Type B pancreatic cell (in vitro differentiated cells): Measurements from ENCODE around the gene DNAJC21. TPM values are rescaled to one million over a fixed set of nuclear protein-coding genes. Genes with fewer than 3 reads are reported as not detected.
A peak's percentile ranks its signal among the peaks of the same experiment; 100 is the strongest.
"Not testable (repeated sequence)": the region's sequence is repeated elsewhere in the genome, so short reads cannot be mapped to it uniquely, and the experiment has no call there.

Experiments used
- DNase-seq: peaks from one replicate; pipeline ENCODE4 v3.0.0; 2021; ENCODE audit warnings: mixed read lengths; ENCODE audit not compliant: unreplicated experiment; ENCODE audit errors: extremely low spot score
- H3K27ac Mint-ChIP-seq: 2 replicates; pipeline ENCODE4 v1.8.0; 2021; ENCODE audit warnings: mild to moderate bottlenecking, mixed read lengths
- H3K27me3 Mint-ChIP-seq: 2 replicates; pipeline ENCODE4 v1.8.0; 2021; ENCODE audit warnings: mixed read lengths
- H3K36me3 Mint-ChIP-seq: 2 replicates; pipeline ENCODE4 v1.8.0; 2021; ENCODE audit warnings: mixed read lengths
- H3K4me1 Mint-ChIP-seq: one replicate; pipeline ENCODE4 v1.8.0; 2021; ENCODE audit warnings: mixed read lengths; ENCODE audit not compliant: unreplicated experiment
- H3K4me3 Mint-ChIP-seq: 2 replicates; pipeline ENCODE4 v1.8.0; 2021; ENCODE audit warnings: mild to moderate bottlenecking, mixed read lengths
- H3K9me3 Mint-ChIP-seq: 2 replicates; pipeline ENCODE4 v1.8.0; 2021; ENCODE audit warnings: mixed read lengths
- total RNA-seq: library from RNA; stranded (reverse); gene quantifications from 2 replicates; pipeline ENCODE4 v1.2.1, GENCODE V29; 2021; ENCODE audit warnings: low replicate concordance
- TF ChIP-seq, protein P1 (sequence below): fragments of 200-600 bp; sonication (generic); conservative IDR thresholded peaks from 2 replicates; pipeline ENCODE4 v1.5.0; 2021; ENCODE audit warnings: antibody characterized with exemption, mild to moderate bottlenecking

Gene DNAJC21
- total RNA-seq, 1 donor from 2014 or later, result 46.6 TPM

DNA sequence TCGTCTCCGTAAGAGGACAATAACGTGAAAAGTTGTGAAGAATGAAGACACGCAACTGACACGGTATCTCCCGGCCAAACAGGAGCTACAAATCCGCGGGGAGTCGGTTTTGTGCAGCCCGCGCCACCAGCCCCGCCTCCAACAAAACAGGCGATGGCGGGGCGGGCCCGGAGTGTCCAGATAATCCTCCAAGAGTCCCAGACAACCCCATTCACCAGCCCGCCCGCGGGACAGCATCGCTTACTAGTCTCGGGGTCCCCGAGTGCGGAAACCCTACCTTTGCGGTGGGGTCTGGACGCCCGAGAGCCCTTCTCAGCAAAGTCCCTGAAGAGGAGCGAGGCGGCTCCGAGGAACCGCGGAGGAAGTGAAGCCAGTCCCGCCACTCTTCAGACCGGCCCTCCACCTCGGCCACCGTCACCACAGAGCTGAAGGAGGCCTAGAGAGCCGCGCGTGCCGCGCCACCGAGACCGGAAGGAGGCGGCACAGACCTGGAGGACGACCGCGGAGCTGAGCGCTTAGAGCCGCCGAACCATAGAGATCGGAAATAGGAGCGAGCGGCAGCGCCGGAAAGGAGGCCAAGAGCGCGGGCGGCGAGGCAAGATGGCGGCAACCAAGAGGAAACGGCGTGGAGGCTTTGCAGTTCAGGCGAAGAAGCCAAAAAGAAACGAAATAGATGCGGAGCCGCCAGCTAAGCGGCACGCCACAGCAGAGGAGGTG lies 14.1 kb upstream of the DNAJC21 start, which contains the start of the genes BRIX1 and RAD1:
Gene BRIX1 (plus strand): TSS at position 573 of the 717 bp plus-strand sequence. CDS start 28 bp downstream, at position 601.
Gene RAD1 (minus strand): TSS at position 366 of the 717 bp plus-strand sequence. CDS start 612 bp downstream, outside the sequence.
- H3K4me3 Mint-ChIP-seq, result no peak within 1 kb of the TSS

DNA sequence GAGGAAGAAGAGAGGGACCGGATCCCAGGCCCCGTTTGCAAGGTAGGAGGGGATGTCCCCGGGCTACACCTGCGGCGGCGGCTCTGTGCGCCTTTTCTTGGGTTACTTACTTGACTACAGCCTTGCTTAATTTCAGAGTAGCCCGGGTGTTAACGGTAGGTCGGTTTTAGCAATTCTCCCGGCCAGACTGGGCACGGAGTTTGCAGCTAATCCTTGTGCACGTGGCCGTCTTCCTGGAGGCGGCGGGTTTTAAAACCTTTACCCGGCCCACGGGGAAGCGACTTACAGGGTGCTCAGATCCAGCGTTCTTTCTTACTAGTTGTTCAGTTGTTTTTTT lies 13.5 kb upstream of the DNAJC21 start:
- peaks cover 19% of the 10 kb centered on the region for H3K36me3 Mint-ChIP-seq
- peaks cover 19% of the 10 kb centered on the region for H3K4me1 Mint-ChIP-seq
- DNase-seq, result no peak

More for the DNA sequence above, 14.1 kb upstream of the DNAJC21 start, which contains the start of the genes BRIX1 and RAD1:
- no peak within 1 kb of the TSS for H3K27ac Mint-ChIP-seq
- TF ChIP-seq, protein P1, sequence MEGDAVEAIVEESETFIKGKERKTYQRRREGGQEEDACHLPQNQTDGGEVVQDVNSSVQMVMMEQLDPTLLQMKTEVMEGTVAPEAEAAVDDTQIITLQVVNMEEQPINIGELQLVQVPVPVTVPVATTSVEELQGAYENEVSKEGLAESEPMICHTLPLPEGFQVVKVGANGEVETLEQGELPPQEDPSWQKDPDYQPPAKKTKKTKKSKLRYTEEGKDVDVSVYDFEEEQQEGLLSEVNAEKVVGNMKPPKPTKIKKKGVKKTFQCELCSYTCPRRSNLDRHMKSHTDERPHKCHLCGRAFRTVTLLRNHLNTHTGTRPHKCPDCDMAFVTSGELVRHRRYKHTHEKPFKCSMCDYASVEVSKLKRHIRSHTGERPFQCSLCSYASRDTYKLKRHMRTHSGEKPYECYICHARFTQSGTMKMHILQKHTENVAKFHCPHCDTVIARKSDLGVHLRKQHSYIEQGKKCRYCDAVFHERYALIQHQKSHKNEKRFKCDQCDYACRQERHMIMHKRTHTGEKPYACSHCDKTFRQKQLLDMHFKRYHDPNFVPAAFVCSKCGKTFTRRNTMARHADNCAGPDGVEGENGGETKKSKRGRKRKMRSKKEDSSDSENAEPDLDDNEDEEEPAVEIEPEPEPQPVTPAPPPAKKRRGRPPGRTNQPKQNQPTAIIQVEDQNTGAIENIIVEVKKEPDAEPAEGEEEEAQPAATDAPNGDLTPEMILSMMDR, result no peak
- peaks cover 19% of the 10 kb centered on the region for H3K4me1 Mint-ChIP-seq
- H3K9me3 Mint-ChIP-seq, result no peaks in the 10 kb centered on the region
- H3K27me3 Mint-ChIP-seq, result no peaks in the 10 kb centered on the region
- peaks cover 16% of the 10 kb centered on the region for H3K36me3 Mint-ChIP-seq
- DNase-seq, result peak; percentile 96

GRCh38 chr5:34916518-34916917 lies 12.8 kb upstream of the DNAJC21 start:
- no peak overlapping the region for H3K4me3 Mint-ChIP-seq

More for the DNA sequence above, 13.5 kb upstream of the DNAJC21 start:
- no peak overlapping the region for H3K4me3 Mint-ChIP-seq
- TF ChIP-seq, protein P1, result no peak
- H3K27ac Mint-ChIP-seq, result no peak overlapping the region
- no peaks in the 10 kb centered on the region for H3K27me3 Mint-ChIP-seq
- no peaks in the 10 kb centered on the region for H3K9me3 Mint-ChIP-seq

GRCh38 chr5:34918025-34918424 lies 11.3 kb upstream of the DNAJC21 start:
- DNase-seq, result no peak
- Mint-ChIP-seq H3K27me3 (no peaks in the 10 kb centered on the region), H3K9me3 (no peaks in the 10 kb centered on the region), H3K4me1 (peaks cover 19% of the 10 kb centered on the region), H3K27ac (no peak overlapping the region), H3K4me3 (peak overlapping the region; percentile 58), H3K36me3 (peaks cover 16% of the 10 kb centered on the region)
- TF ChIP-seq, protein P1, result no peak

More at GRCh38 chr5:34916518-34916917, 12.8 kb upstream of the DNAJC21 start:
- no peaks in the 10 kb centered on the region for H3K27me3 Mint-ChIP-seq
- no peak for DNase-seq
- TF ChIP-seq, protein P1, result no peak
- no peaks in the 10 kb centered on the region for H3K9me3 Mint-ChIP-seq
- peaks cover 19% of the 10 kb centered on the region for H3K4me1 Mint-ChIP-seq
- H3K27ac Mint-ChIP-seq, result no peak overlapping the region
- peaks cover 19% of the 10 kb centered on the region for H3K36me3 Mint-ChIP-seq

- Mint-ChIP-seq H3K27ac (no peak overlapping the region), H3K4me3 (no peak overlapping the region), H3K36me3 (peaks cover 21% of the 10 kb centered on the region), H3K27me3 (no peaks in the 10 kb centered on the region), H3K4me1 (peaks cover 14% of the 10 kb centered on the region), H3K9me3 (no peaks in the 10 kb centered on the region)
- no peak for DNase-seq
- TF ChIP-seq, protein P1, result peak; percentile 49
Measured at GRCh38 chr5:34919077-34919476, 10.3 kb upstream of the DNAJC21 start.

DNA sequence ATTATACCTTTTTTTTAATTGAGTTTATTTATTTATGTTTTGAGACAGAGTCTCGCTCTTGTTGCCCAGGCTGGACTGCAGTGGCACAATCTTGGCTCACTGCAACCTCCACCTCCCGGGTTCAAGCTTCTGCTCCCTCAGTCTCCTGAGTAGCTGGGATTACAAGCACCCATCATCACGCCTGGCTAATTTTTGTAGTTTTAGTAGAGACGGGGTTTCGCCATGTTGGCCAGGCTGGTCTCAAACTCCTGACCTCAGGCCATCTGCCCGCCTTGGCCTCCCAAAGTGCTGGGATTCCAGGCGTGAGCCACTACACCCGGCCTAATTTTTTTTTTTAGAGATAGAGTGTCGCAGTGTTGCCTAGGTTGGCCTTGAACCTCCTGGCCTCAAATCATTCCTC lies 6.1 kb upstream of the DNAJC21 start:
- Mint-ChIP-seq H3K27ac (peak overlapping the region; percentile 86), H3K36me3 (peaks cover 26% of the 10 kb centered on the region)
- not testable (repeated sequence) for DNase-seq, H3K27me3 Mint-ChIP-seq, H3K4me3 Mint-ChIP-seq, H3K4me1 Mint-ChIP-seq, H3K9me3 Mint-ChIP-seq
